Measurements from ENCODE around the gene EPN2. TPM values are rescaled to one million over a fixed set of nuclear protein-coding genes. Genes with fewer than 3 reads are reported as not detected.

Gene EPN2
- total RNA-seq, 1 experiment from 2014 or later: 57.8 TPM

DNA sequence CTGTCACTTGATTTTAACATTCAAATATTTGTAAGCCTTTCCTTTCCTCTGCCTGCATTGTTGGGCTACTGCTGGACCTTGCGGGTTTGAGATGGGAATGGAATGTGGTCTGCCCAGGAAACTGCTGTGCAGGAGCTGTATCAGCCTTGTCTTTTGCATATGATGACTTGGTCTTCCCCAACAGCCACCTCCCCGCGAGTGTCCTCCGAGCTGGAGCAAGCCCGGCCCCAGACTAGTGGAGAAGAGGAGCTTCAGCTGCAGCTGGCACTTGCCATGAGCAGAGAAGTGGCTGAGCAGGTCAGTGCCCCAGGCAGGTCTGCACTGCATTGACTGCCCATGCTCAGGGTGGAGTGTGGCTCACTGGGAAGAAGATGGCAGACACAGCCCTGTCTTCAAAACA lies 72.5 kb downstream of the EPN2 start:
- no peak overlapping the region for H4K5ac ChIP-seq (ENCODE audit: insufficient read length, low read depth, low read length)
- no peak overlapping the region for H2BK120ac ChIP-seq (ENCODE audit: low read depth, low read length, poor library complexity, severe bottlenecking)
- Mint-ChIP-seq H3K27ac (peak overlapping the region in 1 of 3 experiments; percentile 10; a peak in 1 of 7 replicates), H3K36me3 (ENCODE audit: insufficient read depth in 1 of 3, low read depth in 3 of 3) (peaks cover 14 to 56% (median 36%) of the 10 kb centered on the region in 3 experiments; a peak in 6 of 7 replicates), H3K4me1 (peaks cover 7 to 14% of the 10 kb centered on the region in 2 experiments), H3K27me3 (ENCODE audit: low read depth) (no peaks in the 10 kb centered on the region), H3K4me3 (no peak overlapping the region), H3K9me3 (no peaks in the 10 kb centered on the region)
- DNase-seq: peak; percentile 32
- no peak overlapping the region for H3K18ac ChIP-seq (ENCODE audit: insufficient read length, low read depth, low read length)
- no peak overlapping the region for H3K56ac ChIP-seq (ENCODE audit: insufficient read length, low read depth, low read length)
- TF ChIP-seq, protein P1, sequence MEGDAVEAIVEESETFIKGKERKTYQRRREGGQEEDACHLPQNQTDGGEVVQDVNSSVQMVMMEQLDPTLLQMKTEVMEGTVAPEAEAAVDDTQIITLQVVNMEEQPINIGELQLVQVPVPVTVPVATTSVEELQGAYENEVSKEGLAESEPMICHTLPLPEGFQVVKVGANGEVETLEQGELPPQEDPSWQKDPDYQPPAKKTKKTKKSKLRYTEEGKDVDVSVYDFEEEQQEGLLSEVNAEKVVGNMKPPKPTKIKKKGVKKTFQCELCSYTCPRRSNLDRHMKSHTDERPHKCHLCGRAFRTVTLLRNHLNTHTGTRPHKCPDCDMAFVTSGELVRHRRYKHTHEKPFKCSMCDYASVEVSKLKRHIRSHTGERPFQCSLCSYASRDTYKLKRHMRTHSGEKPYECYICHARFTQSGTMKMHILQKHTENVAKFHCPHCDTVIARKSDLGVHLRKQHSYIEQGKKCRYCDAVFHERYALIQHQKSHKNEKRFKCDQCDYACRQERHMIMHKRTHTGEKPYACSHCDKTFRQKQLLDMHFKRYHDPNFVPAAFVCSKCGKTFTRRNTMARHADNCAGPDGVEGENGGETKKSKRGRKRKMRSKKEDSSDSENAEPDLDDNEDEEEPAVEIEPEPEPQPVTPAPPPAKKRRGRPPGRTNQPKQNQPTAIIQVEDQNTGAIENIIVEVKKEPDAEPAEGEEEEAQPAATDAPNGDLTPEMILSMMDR (conservative IDR thresholded peaks at IDR 0.05): no peak
- H4K8ac ChIP-seq (replicated peaks; ENCODE audit: insufficient read length, low read depth, low read length): no peak overlapping the region
- no peak overlapping the region for H2AFZ ChIP-seq (ENCODE audit: low read length)
- H3K23ac ChIP-seq (ENCODE audit: insufficient read length, low read depth, low read length): no peak overlapping the region
- H2BK15ac ChIP-seq (ENCODE audit: low read depth, low read length): no peak overlapping the region
- H2AK5ac ChIP-seq (ENCODE audit: insufficient read length, low read length): no peak overlapping the region
- no peak overlapping the region for H2BK5ac ChIP-seq (ENCODE audit: insufficient read length, low read length)
- H3K23me2 ChIP-seq (ENCODE audit: insufficient read length, low read depth, low read length, poor library complexity, severe bottlenecking): no peaks in the 10 kb centered on the region
- no peak overlapping the region for H3K14ac ChIP-seq (ENCODE audit: insufficient read depth, low read length)
- no peak overlapping the region for H3T11ph ChIP-seq (ENCODE audit: low read length)
- no peaks in the 10 kb centered on the region for H3K79me2 ChIP-seq (ENCODE audit: insufficient read depth, low read length)
- H2BK12ac ChIP-seq (ENCODE audit: insufficient read length, low read depth, low read length): no peak overlapping the region
- H4K20me1 ChIP-seq (ENCODE audit: control insufficient read depth, insufficient read depth, insufficient read length): peaks cover 2% of the 10 kb centered on the region
- no peaks in the 10 kb centered on the region for H3K9me3 ChIP-seq (ENCODE audit: control insufficient read depth, low read depth, low read length)
- H3K9ac ChIP-seq (ENCODE audit: extremely low read depth, insufficient read length, low read length): no peak overlapping the region
- H3K4ac ChIP-seq (ENCODE audit: low read depth, low read length): no peak overlapping the region
- H3K79me1 ChIP-seq (ENCODE audit: insufficient read depth, low read depth, low read length, poor library complexity, severe bottlenecking): no peaks in the 10 kb centered on the region
- no peak overlapping the region for H3K27ac ChIP-seq (ENCODE audit: insufficient read length, low read depth, low read length)
- no peak overlapping the region for H2BK20ac ChIP-seq (ENCODE audit: low read depth, low read length, poor library complexity, severe bottlenecking)
- no peaks in the 10 kb centered on the region for H3K27me3 ChIP-seq (ENCODE audit: insufficient read depth, low read length)
- no peak overlapping the region for H4K91ac ChIP-seq (ENCODE audit: insufficient read length, low read depth, low read length)
- H3K4me1 ChIP-seq (ENCODE audit: insufficient read depth, low read length): no peaks in the 10 kb centered on the region; the same call in 1 of the 2 replicates
- H3K4me2 ChIP-seq (ENCODE audit: insufficient read depth, insufficient read length, low read length): no peak overlapping the region
- WGBS (ENCODE audit: extremely low coverage, insufficient read length, low lambda C conversion rate): no CpG with 5 or more reads among the region's 5 CpGs

All from H9 (cell line).